ENCODE measurements around the gene C6.
"Not testable (repeated sequence)": the region's sequence is repeated elsewhere in the genome, so short reads cannot be mapped to it uniquely, and the experiment has no call there.

C6 gene

GRCh38 chr5:41213340-41213739 is at the start of gene C6:
Gene C6 (minus strand): TSS chr5:41213532. CDS start chr5:41203230, 10,302 bp downstream.
- Mint-ChIP-seq H3K4me3 (no peak within 1 kb of the TSS), H3K36me3 (no peaks in the 10 kb centered on the region), H3K27me3 (no peaks in the 10 kb centered on the region), H3K27ac (no peak within 1 kb of the TSS), H3K9me3 (peaks cover 5% of the 10 kb centered on the region), H3K4me1 (no peaks in the 10 kb centered on the region)
- ATAC-seq (ENCODE audit: low read depth) (no peak), DNase-seq (ENCODE audit: low spot score in 2 of 2) (no peak)

GRCh38 chr5:41256400-41256799 is 43.1 kb upstream of the C6 start:
- ATAC-seq (ENCODE audit: low read depth) (no peak), DNase-seq (ENCODE audit: low spot score in 2 of 2) (no peak)
- Mint-ChIP-seq H3K36me3 (no peaks in the 10 kb centered on the region), H3K27ac (no peak overlapping the region), H3K4me3 (no peak overlapping the region), H3K9me3 (peaks cover 1% of the 10 kb centered on the region), H3K27me3 (no peaks in the 10 kb centered on the region), H3K4me1 (no peaks in the 10 kb centered on the region)

- no peaks in the 10 kb centered on the region for H3K9me3 Mint-ChIP-seq
Measured at GRCh38 chr5:41253109-41253508, 39.8 kb upstream of the C6 start.

GRCh38 chr5:41252036-41252435 is 38.7 kb upstream of the C6 start:
- Mint-ChIP-seq H3K4me3 (no peak overlapping the region), H3K27me3 (no peaks in the 10 kb centered on the region), H3K9me3 (no peaks in the 10 kb centered on the region), H3K36me3 (no peaks in the 10 kb centered on the region), H3K4me1 (no peaks in the 10 kb centered on the region), H3K27ac (no peak overlapping the region)
- no peak for ATAC-seq (ENCODE audit: low read depth)
- no peak for DNase-seq (ENCODE audit: low spot score in 2 of 2)

More at GRCh38 chr5:41253109-41253508, 39.8 kb upstream of the C6 start:
- Mint-ChIP-seq H3K27ac (no peak overlapping the region), H3K4me3 (no peak overlapping the region), H3K36me3 (no peaks in the 10 kb centered on the region), H3K4me1 (no peaks in the 10 kb centered on the region), H3K27me3 (no peaks in the 10 kb centered on the region)
- ATAC-seq (ENCODE audit: low read depth) = no peak
- no peak for DNase-seq (ENCODE audit: low spot score in 2 of 2)

- Mint-ChIP-seq H3K4me1 (no peaks in the 10 kb centered on the region), H3K9me3 (no peaks in the 10 kb centered on the region), H3K4me3 (no peak overlapping the region), H3K27ac (no peak overlapping the region), H3K36me3 (no peaks in the 10 kb centered on the region), H3K27me3 (no peaks in the 10 kb centered on the region)
- DNase-seq (ENCODE audit: low spot score in 2 of 2) = no peak
- no peak for ATAC-seq (ENCODE audit: low read depth)
Measured at GRCh38 chr5:41250351-41250987, 37.1 kb upstream of the C6 start.

GRCh38 chr5:41247135-41247534 is 33.8 kb upstream of the C6 start:
- Mint-ChIP-seq H3K27me3 (no peaks in the 10 kb centered on the region), H3K27ac (no peak overlapping the region), H3K9me3 (no peaks in the 10 kb centered on the region), H3K4me1 (no peaks in the 10 kb centered on the region), H3K36me3 (no peaks in the 10 kb centered on the region), H3K4me3 (no peak overlapping the region)
- ATAC-seq (ENCODE audit: low read depth) (no peak), DNase-seq (ENCODE audit: low spot score in 2 of 2) (no peak)

GRCh38 chr5:41246376-41246775 is 33.0 kb upstream of the C6 start:
- ATAC-seq (ENCODE audit: low read depth) = no peak
- H3K9me3 Mint-ChIP-seq = no peaks in the 10 kb centered on the region
- DNase-seq (ENCODE audit: low spot score in 2 of 2) = no peak
- no peaks in the 10 kb centered on the region for H3K4me1 Mint-ChIP-seq
- no peaks in the 10 kb centered on the region for H3K36me3 Mint-ChIP-seq
- H3K27ac Mint-ChIP-seq = no peak overlapping the region
- no peak overlapping the region for H3K4me3 Mint-ChIP-seq
- H3K27me3 Mint-ChIP-seq = no peaks in the 10 kb centered on the region

- Mint-ChIP-seq H3K4me1 (no peaks in the 10 kb centered on the region), H3K27ac (no peak overlapping the region), H3K4me3 (no peak overlapping the region), H3K9me3 (peaks cover 4% of the 10 kb centered on the region), H3K36me3 (no peaks in the 10 kb centered on the region), H3K27me3 (no peaks in the 10 kb centered on the region)
- ATAC-seq (ENCODE audit: low read depth) = no peak
- DNase-seq (ENCODE audit: low spot score in 2 of 2) = no peak
Measured at GRCh38 chr5:41243558-41243957, 30.2 kb upstream of the C6 start.

GRCh38 chr5:41240985-41241384 is 27.7 kb upstream of the C6 start:
- no peaks in the 10 kb centered on the region for H3K36me3 Mint-ChIP-seq
- DNase-seq (ENCODE audit: low spot score in 2 of 2) (no peak), ATAC-seq (ENCODE audit: low read depth) (no peak)
- H3K4me3 Mint-ChIP-seq = no peak overlapping the region
- no peaks in the 10 kb centered on the region for H3K27me3 Mint-ChIP-seq
- no peaks in the 10 kb centered on the region for H3K4me1 Mint-ChIP-seq
- no peak overlapping the region for H3K27ac Mint-ChIP-seq
- peaks cover 7% of the 10 kb centered on the region for H3K9me3 Mint-ChIP-seq

GRCh38 chr5:41240390-41240789 is 27.1 kb upstream of the C6 start:
- ATAC-seq (ENCODE audit: low read depth) (no peak), DNase-seq (ENCODE audit: low spot score in 2 of 2) (no peak)
- Mint-ChIP-seq H3K36me3 (no peaks in the 10 kb centered on the region), H3K9me3 (peaks cover 7% of the 10 kb centered on the region), H3K27me3 (no peaks in the 10 kb centered on the region), H3K4me1 (no peaks in the 10 kb centered on the region), H3K27ac (no peak overlapping the region), H3K4me3 (no peak overlapping the region)

GRCh38 chr5:41234475-41234874 is 21.1 kb upstream of the C6 start:
- no peak overlapping the region for H3K27ac Mint-ChIP-seq
- DNase-seq (ENCODE audit: low spot score in 2 of 2) (no peak), ATAC-seq (ENCODE audit: low read depth) (no peak)
- no peaks in the 10 kb centered on the region for H3K36me3 Mint-ChIP-seq
- no peaks in the 10 kb centered on the region for H3K4me1 Mint-ChIP-seq
- no peak overlapping the region for H3K4me3 Mint-ChIP-seq
- peaks cover 14% of the 10 kb centered on the region for H3K9me3 Mint-ChIP-seq
- no peaks in the 10 kb centered on the region for H3K27me3 Mint-ChIP-seq

- H3K27ac Mint-ChIP-seq = no peak overlapping the region
- H3K4me1 Mint-ChIP-seq = no peaks in the 10 kb centered on the region
- ATAC-seq (ENCODE audit: low read depth) (no peak), DNase-seq (ENCODE audit: low spot score in 2 of 2) (no peak)
- no peaks in the 10 kb centered on the region for H3K27me3 Mint-ChIP-seq
- no peak overlapping the region for H3K4me3 Mint-ChIP-seq
- peaks cover 16% of the 10 kb centered on the region for H3K9me3 Mint-ChIP-seq
- no peaks in the 10 kb centered on the region for H3K36me3 Mint-ChIP-seq
Measured at GRCh38 chr5:41232797-41233196, 19.5 kb upstream of the C6 start.

- peaks cover 24% of the 10 kb centered on the region for H3K9me3 Mint-ChIP-seq
- not testable (repeated sequence) for ATAC-seq (ENCODE audit: low read depth); DNase-seq (ENCODE audit: low spot score in 2 of 2); H3K27me3 Mint-ChIP-seq; H3K36me3 Mint-ChIP-seq; H3K4me3 Mint-ChIP-seq; H3K4me1 Mint-ChIP-seq; H3K27ac Mint-ChIP-seq
Measured at GRCh38 chr5:41230276-41230675, 16.9 kb upstream of the C6 start.

- Mint-ChIP-seq H3K4me1 (no peaks in the 10 kb centered on the region), H3K27me3 (no peaks in the 10 kb centered on the region), H3K9me3 (peaks cover 10% of the 10 kb centered on the region), H3K27ac (no peak overlapping the region), H3K36me3 (no peaks in the 10 kb centered on the region), H3K4me3 (no peak overlapping the region)
- DNase-seq (ENCODE audit: low spot score in 2 of 2) = no peak
- ATAC-seq (ENCODE audit: low read depth) = no peak
Measured at GRCh38 chr5:41223962-41224361, 10.6 kb upstream of the C6 start.

GRCh38 chr5:41219658-41220269 is 6.4 kb upstream of the C6 start:
- no peak for ATAC-seq (ENCODE audit: low read depth)

More at GRCh38 chr5:41219658-41220269, 6.4 kb upstream of the C6 start:
- no peak for DNase-seq (ENCODE audit: low spot score in 2 of 2)
- Mint-ChIP-seq H3K4me3 (no peak overlapping the region), H3K9me3 (peaks cover 5% of the 10 kb centered on the region), H3K4me1 (no peaks in the 10 kb centered on the region), H3K27ac (no peak overlapping the region), H3K36me3 (no peaks in the 10 kb centered on the region), H3K27me3 (no peaks in the 10 kb centered on the region)
